ENCODE measurements around the gene BABAM2.

GRCh38 chr2:28181801-28182200, 291.3 kb downstream of the BABAM2 start:
- TF ChIP-seq CTCF (conservative IDR thresholded peaks at IDR 0.05) (no peak), EZH2 (IDR thresholded peaks at IDR 0.05; ENCODE audit: low read depth) (no peak)
